ENCODE measurements around the gene ZDHHC4.
"Not testable (repeated sequence)": the region's sequence is repeated elsewhere in the genome, so short reads cannot be mapped to it uniquely, and the experiment has no call there.

ZDHHC4 gene

DNA sequence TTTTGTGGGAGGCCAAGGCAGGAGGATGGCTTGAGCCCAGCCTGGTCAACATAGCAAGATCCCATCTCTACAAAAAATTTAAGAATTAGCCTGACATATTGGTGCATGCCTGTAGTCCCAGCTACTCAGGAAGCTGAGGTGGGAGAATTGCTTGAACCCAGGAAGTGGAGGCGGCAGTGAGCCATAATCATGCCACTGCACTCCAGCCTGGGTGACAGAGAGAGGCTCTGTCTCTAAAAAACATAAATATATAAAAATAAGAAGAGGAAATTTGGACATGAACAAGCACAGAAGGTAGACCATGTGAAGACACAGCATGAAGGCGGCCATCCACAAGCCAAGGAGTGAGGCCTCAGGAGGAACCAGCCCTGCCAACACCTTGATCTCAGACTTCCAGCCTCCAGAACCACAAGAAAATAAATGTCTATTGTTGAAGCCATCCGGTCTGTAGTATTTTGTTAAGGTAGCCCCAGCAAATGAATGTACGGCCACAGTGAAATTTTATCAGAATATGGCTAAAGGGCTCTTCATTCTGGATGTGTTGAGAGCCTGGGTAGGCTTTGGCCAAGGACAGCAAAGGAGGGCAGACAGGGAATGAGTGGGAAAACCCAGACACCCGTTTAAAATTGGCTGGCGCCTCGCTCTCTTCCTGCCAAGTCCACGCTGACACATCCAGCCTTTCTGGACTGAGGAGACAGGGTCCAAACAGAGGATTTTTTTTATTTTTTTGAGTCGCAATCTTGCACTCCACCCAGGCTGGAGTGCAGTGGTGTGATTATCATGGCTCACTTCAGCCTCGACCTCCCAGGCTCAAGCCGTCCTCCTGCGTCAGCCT, 13.1 kb upstream of the ZDHHC4 start:
- DNase-seq, result no peak

DNA sequence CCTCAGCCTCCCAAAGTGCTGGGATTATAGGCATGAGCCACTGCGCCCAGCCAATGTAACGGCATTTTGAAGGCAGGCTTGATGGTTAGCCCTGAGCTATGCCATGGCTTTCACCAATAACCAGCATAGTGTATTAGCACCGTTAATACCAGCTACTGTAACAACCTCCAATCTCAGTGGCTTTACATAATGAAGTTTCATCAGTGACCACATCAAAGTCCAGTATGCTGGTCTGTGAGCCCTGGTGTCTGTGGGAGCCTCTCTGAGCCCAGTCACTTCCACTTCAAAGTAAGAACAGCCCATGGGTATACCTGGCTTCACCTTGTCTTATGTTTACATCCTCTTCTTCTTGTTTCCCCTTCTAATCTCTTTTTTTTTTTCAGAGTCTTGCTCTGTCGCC, 11.6 kb upstream of the ZDHHC4 start:
- DNase-seq, result no peak

DNA sequence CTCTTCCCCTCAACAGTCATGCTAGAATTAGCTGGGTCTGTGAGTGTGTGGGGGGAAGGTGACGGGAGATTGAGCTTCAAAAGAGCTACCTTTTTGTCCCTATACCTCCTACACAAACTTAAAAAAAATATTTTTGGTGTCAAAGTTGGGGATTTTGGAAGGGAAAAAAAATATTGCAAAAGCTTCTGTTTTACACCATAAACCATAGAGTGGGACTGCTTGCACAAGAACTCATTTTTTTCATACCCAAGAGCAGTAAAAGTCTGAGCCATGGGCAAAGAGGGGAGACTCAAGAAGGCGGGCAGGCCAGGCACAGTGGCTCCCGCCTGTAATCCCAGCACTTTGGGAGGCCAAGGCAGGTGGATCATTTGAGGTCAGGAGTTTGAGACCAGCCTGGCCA, 9.4 kb upstream of the ZDHHC4 start:
- DNase-seq, result no peak

GRCh38 chr7:6571160-6571779, 6.0 kb upstream of the ZDHHC4 start:
- DNase-seq, result no peak

DNA sequence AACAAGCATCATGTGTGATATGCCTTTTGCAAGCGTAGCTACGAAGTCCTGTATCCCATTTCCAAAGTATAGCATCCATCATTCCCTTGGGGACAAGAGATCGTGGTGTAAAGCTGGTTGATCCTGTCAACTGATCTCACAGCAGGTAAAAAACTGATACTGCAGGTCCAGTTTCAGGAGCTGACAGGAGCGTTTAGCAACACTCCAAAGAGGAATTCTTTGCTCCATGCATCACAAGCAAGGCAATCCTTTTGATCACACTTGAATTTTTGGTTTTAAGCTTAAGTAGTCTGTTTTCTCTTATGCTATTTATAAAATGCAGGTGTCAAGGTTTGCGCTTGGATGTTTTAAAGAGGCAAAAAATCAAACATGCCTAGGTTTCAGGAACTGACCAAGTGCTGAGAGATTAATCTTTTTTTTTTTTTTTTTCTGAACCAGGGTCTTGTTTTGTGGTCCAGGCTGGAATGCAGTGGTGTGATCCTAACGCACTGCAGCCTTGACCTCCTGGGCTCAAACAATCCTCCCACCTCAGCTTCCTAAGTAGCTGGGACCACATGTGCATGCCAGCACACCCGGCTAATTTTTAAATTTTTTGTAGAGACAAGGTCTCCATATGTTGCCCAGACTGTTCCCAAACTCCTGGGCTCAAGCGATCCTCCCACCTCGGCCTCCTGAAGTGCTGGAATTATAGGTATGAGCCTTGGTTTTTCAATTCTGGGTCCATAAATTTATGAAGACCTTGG, 1.8 kb upstream of the ZDHHC4 start:
- no peak for DNase-seq

DNA sequence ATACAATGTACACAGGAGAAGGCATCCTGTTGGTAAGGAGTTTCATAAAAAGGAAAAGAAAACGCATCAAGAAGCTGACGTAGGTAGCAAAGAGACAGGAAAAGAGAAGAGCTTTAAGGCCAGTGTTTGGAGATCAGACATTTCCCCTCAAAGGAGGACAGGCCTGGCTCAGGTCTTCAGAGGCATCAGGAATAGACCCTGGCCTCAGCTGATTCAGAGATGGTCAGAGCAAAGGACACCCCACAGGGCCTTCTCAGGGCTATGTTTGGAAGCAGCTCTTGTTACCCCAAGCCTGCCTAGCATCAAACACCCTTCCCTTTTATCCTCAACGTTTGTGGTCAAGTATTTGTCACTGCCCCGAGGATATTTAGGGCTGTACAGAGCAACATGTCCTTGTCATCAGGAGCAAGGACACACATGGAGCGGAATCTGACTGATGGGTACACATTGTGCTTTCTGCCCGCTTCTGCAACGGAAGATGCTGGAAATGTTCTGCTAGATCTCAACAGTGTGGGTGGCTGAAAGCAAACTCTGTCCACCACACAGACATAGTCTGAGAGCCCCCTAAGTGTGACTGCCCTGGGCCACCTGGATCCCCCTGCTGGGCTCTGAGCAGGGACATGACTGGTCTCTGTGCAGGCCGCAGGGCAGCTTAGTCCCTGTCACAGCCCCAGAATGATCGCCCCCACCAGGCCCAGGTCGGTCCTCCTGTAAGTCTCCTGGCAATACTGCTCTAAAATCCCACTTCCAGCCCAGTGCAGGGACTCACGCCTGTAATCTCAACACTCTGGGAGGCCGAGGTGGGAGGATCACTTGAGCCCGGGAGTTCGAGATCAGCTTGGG, 1.0 kb upstream of the ZDHHC4 start:
- no peak for DNase-seq

DNA sequence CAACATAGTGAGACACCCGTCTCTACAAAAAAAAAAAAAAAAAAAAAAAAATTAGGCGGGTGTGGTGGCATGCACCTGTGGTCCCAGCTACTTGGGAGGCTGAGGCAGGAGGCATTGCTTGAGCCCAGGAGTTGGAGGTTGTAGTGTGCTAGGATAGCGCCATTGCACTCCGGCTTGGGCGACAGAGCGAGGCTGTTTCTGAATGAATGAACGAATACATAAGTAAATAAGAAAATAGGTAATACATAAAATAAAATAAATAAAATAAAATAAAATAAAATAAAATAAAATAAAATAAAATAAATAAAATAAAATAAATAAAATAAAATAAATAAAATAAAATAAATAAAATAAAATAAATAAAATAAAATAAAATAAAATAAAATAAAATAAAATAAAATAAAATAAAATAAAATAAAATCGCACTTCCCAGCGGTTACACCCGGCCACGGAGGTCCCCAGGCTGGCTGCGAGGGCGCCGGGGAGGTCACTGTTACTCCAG, 336 bp upstream of the ZDHHC4 start:
- not testable (repeated sequence) for DNase-seq

GRCh38 chr7:6578114-6579084, 1.1 kb downstream of the ZDHHC4 start:
- DNase-seq, result no peak

GRCh38 chr7:6579446-6579845, 2.2 kb downstream of the ZDHHC4 start:
- peak in 1 of 2 donors; percentile 34 for DNase-seq

DNA sequence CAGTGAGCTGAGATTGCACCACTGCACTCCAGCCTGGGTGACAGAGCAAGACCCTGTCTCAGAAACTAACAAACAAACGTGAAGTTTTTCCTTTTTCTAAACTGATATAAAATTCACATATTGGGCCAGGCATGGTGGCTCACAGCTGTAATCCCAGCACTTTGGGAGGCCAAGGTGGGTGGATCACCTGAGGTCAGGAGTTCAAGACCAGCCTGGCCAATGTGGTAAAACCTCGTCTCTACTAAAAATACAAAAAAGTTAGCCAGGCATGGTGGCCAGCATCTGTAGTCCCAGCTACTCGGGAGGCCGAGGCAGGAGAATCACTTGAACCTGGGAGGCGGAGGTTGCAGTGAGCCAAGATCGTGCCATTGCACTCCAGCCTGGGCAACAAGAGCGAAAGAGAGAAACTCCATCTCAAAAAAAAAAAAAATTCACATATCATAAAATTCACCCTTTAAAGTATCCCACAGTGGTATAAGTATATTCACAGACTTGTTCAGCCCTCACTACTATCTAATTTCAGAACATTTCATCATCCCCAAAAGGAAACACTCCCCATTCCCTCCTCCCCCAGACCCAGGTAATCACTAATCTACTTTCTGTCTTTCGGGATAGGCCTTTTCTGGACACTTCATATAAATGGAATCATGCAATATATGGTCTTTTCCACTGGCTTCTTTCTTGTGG, 8.6 kb downstream of the ZDHHC4 start:
- not testable (repeated sequence) for DNase-seq

GRCh38 chr7:6588566-6588965, 11.3 kb downstream of the ZDHHC4 start:
- no peak for DNase-seq

DNA sequence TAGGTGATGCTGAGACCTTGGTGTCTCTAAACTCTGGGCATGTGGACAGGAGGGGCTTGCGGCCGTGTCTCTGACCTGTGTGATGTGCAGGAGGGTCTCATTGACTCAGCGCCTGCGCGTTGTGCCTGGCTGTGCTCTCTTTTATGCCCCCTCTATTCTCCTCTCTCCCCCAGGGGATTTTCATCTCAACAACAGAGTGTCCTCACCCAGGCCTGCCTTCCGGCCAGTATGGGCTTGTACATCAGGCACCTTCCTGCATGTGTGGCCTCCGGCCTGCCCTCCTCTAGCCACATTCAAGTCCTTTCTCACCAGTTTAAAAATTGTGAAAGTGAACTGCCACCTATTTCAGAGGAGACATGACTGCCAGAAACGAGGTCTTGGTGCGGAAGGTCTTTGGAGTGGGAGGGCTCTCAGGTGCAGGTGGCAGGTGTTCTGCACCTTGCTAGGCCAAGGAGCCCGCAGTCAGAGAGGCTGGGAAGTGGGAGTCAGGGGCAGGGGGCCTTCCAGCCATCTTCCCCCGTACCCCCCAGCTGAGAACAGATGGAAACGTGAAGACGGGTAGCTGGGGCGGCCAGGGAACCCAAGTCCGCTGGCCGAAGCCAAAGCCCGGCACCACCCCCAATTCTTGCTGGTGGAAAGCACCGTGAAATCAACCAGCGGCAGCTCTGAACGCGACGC, 12.0 kb downstream of the ZDHHC4 start:
- DNase-seq, result no peak

GRCh38 chr7:6589829-6590644, 12.8 kb downstream of the ZDHHC4 start, which contains the start of gene INTS15:
TSS of gene INTS15 (plus strand) at chr7:6590021. CDS start at chr7:6590284, 263 bp downstream.
- DNase-seq, result peak; percentile 32 to 86

DNA sequence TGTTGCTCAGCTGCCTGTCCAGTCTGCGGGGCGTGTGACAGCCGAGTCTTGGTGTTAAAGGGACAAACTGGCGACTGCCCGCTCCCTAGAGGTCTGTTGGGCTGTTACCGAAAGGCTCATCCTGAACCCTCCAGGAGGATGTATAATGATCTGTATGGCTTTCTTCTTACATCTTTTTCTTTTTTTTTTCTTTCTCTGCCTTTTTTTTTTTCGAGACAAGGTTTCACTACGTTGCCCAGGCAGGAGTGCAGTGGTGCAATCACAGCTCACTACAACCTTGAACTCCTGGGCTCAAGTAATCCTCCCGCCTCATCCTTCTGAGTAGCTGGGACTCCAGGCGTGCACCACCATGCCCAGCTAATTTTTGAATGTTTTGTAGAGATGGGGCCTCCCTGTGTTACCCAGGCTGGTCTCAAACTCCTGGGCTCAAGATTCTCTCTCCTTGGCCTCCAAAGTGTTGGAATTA, 13.4 kb downstream of the ZDHHC4 start:
- no peak for DNase-seq

DNA sequence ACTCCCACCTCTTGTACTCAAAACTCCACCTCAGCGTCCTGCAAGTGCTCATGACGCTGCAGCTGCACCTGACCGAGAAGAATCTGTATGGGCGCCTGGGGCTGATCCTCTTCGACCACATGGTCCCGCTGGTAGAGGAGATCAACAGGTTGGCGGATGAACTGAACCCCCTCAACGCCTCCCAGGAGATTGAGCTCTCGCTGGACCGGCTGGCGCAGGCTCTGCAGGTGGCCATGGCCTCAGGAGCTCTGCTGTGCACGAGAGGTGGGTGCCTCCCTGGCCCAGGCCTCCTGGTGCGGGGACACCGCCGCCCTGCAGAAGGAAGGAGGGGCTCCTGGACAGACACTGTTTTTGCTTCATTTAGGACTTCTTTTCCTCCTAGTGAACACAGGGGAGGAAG, 22.8 kb downstream of the ZDHHC4 start:
- no peak for DNase-seq

- DNase-seq, result no peak
Measured at GRCh38 chr7:6604458-6604857, 27.2 kb downstream of the ZDHHC4 start.

DNA sequence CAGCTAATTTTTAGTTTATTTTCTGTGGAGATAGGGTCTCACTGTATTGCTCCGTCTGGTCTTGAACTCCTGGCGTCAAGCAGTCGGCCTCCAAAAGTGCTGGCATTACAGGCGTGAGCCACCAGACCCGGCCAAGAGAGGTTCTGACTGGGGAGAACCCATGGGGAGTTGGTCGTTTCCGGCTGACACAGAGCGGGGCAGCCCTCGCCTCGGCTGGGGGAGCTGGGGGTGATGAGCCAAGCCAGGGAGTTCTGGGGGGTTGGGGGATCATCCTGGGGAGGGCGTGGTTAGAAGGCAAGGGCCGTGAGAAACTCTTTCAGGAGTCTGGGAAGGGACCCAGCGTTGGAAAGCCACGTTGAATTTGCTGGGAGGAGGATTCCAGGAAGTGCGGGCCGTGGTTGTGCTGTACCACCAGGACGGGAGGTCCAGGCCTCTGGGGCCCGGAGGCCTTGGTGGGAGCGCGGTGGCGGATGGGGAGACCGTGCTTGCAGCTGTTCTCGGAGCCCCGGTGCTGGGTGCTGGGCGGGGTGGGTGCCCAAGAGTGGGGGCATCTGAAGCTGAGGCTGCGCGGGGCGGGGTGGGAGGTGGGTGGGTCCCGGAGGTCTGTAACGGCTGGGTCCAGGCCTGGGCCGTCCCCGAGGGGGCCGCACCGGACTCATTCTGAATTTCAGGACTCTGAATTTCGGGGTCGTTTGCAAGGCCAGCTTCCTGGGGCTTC, 29.8 kb downstream of the ZDHHC4 start:
- no peak for DNase-seq

- no peak for DNase-seq
Measured at GRCh38 chr7:6607651-6608051, 30.4 kb downstream of the ZDHHC4 start.

Measured in bone marrow (tissue), 2 donors.